Hepatocyte (in vitro differentiated cells): ENCODE measurements around the gene SLC8B1. TPM values are rescaled to one million over a fixed set of nuclear protein-coding genes. Genes with fewer than 3 reads are reported as not detected.

Source experiments
- DNase-seq: peaks from one replicate; pipeline ENCODE4 v3.0.0-alpha.2; 2016; ENCODE audit warnings: low spot score
- H2AFZ ChIP-seq: fragments of 200-600 bp; sonication (generic); 2 replicates; pipeline ENCODE4 v1.6.0; 2016; ENCODE audit warnings: antibody characterized with exemption, mild to moderate bottlenecking
- H3K27ac ChIP-seq: fragments of 200-600 bp; sonication (generic); 2 replicates; pipeline ENCODE4 v1.5.1; 2016; ENCODE audit warnings: mild to moderate bottlenecking
- H3K27me3 ChIP-seq: fragments of 200-600 bp; sonication (generic); 2 replicates; pipeline ENCODE4 v1.6.1; 2016
- H3K36me3 ChIP-seq: fragments of 200-600 bp; sonication (generic); replicated peaks from 2 replicates; pipeline ENCODE4 v1.5.1; 2016; ENCODE audit warnings: low read depth; ENCODE audit not compliant: insufficient read depth
- H3K4me1 ChIP-seq: fragments of 200-600 bp; sonication (generic); 2 replicates; pipeline ENCODE4 v1.5.1; 2016; ENCODE audit warnings: mild to moderate bottlenecking, moderate library complexity; ENCODE audit not compliant: insufficient read depth
- H3K4me2 ChIP-seq: fragments of 200-600 bp; sonication (generic); 2 replicates; pipeline ENCODE4 v1.6.0; 2016
- H3K4me3 ChIP-seq: fragments of 200-600 bp; sonication (generic); 2 replicates; pipeline ENCODE4 v1.5.1; 2016; ENCODE audit warnings: mild to moderate bottlenecking
- H3K79me2 ChIP-seq: fragments of 200-600 bp; sonication (generic); 2 replicates; pipeline ENCODE4 v1.6.0; 2017; ENCODE audit warnings: mild to moderate bottlenecking
- H3K9me2 ChIP-seq: fragments of 200-600 bp; sonication (generic); replicated peaks from 2 replicates; pipeline ENCODE4 v1.6.0; 2017; ENCODE audit warnings: mild to moderate bottlenecking; ENCODE audit not compliant: insufficient read depth
- H3K9me3 ChIP-seq: fragments of 200-600 bp; sonication (generic); 2 replicates; pipeline ENCODE4 v1.5.1; 2016; ENCODE audit warnings: low read depth, mild to moderate bottlenecking
- H4K20me1 ChIP-seq: fragments of 200-600 bp; sonication (generic); 2 replicates; pipeline ENCODE4 v1.6.0; 2016; ENCODE audit warnings: mild to moderate bottlenecking; ENCODE audit not compliant: insufficient read depth, poor library complexity, severe bottlenecking
- CTCF ChIP-seq: fragments of 200-600 bp; sonication (generic); IDR thresholded peaks from 2 replicates; pipeline ENCODE4 v1.5.1; 2016; ENCODE audit warnings: antibody characterized with exemption, mild to moderate bottlenecking; ENCODE audit not compliant: poor library complexity
- EZH2 ChIP-seq: fragments of 200-600 bp; sonication (generic); IDR thresholded peaks from 2 replicates; pipeline ENCODE4 v1.6.1; 2016; ENCODE audit warnings: antibody characterized with exemption, mild to moderate bottlenecking, borderline replicate concordance
- EZH2phosphoT487 ChIP-seq: fragments of 200-600 bp; sonication (generic); IDR thresholded peaks from one replicate; pipeline ENCODE4 v1.6.1; 2018; ENCODE audit warnings: antibody characterized with exemption, mild to moderate bottlenecking, low read depth, moderate library complexity; ENCODE audit not compliant: unreplicated experiment, severe bottlenecking
- WGBS: methylation state at CpG from one replicate; pipeline ENCODE4 v1.1.6; 2016; ENCODE audit warnings: low lambda C conversion rate; ENCODE audit errors: missing lambda C conversion rate; 5-methylcytosine and 5-hydroxymethylcytosine counted together
- polyA plus RNA-seq: library from polyadenylated mRNA; unstranded; fragments of >200 nt; fragmentation: Nextera tagmentation; extraction: Ambion mirVana; gene quantifications from 2 replicates; pipeline ENCODE4 v1.2.1, GENCODE V29; 2016
- total RNA-seq: library from RNA; depleted of rRNA; stranded (reverse); fragments of >200 nt; gene quantifications from 2 replicates; pipeline ENCODE4 v1.2.3, GENCODE V29; 2014

Gene SLC8B1
- total and polyA plus RNA-seq, 2 experiments from 2014 or later, result 15.4 to 17.9 TPM

DNA sequence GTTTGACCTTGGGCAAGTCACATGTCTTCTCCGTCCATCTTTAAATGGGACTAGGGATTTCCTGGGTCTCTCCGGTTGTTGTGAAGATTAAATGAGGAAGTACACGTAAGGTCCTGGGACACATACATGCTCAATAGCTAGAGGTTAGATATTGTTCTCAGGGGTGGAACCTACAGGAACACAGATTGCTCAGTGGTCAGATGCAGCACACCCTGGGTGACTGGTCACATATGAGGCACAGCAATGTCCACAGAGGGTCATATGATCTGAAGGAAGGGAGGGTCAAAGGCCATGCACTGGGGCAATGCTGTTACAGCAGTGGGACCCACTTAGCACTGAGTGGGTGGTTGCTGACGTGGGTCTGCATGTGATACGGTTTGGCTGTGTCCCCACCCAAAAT lies 11.4 kb upstream of the SLC8B1 start:
- H2AFZ ChIP-seq, result no peak overlapping the region
- H3K4me2 ChIP-seq, result no peak overlapping the region
- no peaks in the 10 kb centered on the region for H3K4me1 ChIP-seq
- no peaks in the 10 kb centered on the region for H3K9me3 ChIP-seq
- H3K27ac ChIP-seq, result no peak overlapping the region
- no peak for TF ChIP-seq CTCF
- TF ChIP-seq EZH2, result no peak
- TF ChIP-seq EZH2phosphoT487, result no peak
- H3K27me3 ChIP-seq, result no peaks in the 10 kb centered on the region
- 91% methylated on average over 5 of the region's 5 CpGs for WGBS
- no peak overlapping the region for H3K4me3 ChIP-seq
- no peaks in the 10 kb centered on the region for H4K20me1 ChIP-seq
- no peaks in the 10 kb centered on the region for H3K9me2 ChIP-seq
- H3K36me3 ChIP-seq, result no peaks in the 10 kb centered on the region
- H3K79me2 ChIP-seq, result no peaks in the 10 kb centered on the region
- DNase-seq, result no peak

- H3K27ac ChIP-seq, result no peak overlapping the region
- no peak overlapping the region for H3K4me3 ChIP-seq
- H4K20me1 ChIP-seq, result no peaks in the 10 kb centered on the region
- DNase-seq, result no peak
- no peaks in the 10 kb centered on the region for H3K9me3 ChIP-seq
- H3K27me3 ChIP-seq, result no peaks in the 10 kb centered on the region
- no peaks in the 10 kb centered on the region for H3K4me1 ChIP-seq
- H3K79me2 ChIP-seq, result no peaks in the 10 kb centered on the region
- 93% methylated on average over 6 of the region's 6 CpGs for WGBS
- H3K4me2 ChIP-seq, result no peak overlapping the region
- no peaks in the 10 kb centered on the region for H3K36me3 ChIP-seq
- H2AFZ ChIP-seq, result no peak overlapping the region
- H3K9me2 ChIP-seq, result no peaks in the 10 kb centered on the region
- TF ChIP-seq CTCF, result no peak
- no peak for TF ChIP-seq EZH2
- no peak for TF ChIP-seq EZH2phosphoT487
Measured at GRCh38 chr12:113345318-113345717, 10.4 kb upstream of the SLC8B1 start.

DNA sequence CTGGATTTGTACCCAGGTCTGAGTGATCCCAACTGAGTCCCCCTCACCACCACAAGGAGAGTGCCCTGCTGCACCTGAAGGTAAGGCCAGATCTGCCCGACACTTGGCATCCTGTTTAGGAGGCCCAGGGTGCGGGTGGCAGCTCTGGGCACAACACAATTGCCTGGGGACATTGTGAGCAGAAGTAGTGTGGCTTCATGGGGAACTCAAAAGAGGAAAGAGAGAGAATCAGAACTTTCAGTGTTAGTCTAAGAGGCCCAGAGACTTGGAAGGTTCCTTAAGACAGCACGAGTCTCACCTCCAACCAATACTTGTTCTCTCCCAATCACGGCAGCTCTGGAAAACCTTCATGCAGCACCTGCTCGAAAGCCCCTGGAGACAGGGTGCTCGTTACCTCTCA lies 6.6 kb upstream of the SLC8B1 start:
- no peak overlapping the region for H2AFZ ChIP-seq
- H3K4me1 ChIP-seq, result no peaks in the 10 kb centered on the region
- no peak overlapping the region for H3K4me2 ChIP-seq
- H3K27me3 ChIP-seq, result no peaks in the 10 kb centered on the region
- no peaks in the 10 kb centered on the region for H3K79me2 ChIP-seq
- WGBS, result 80% methylated on average over 6 of the region's 6 CpGs
- H3K9me3 ChIP-seq, result no peaks in the 10 kb centered on the region
- H4K20me1 ChIP-seq, result no peaks in the 10 kb centered on the region
- H3K4me3 ChIP-seq, result no peak overlapping the region
- H3K27ac ChIP-seq, result no peak overlapping the region
- no peaks in the 10 kb centered on the region for H3K36me3 ChIP-seq
- TF ChIP-seq EZH2phosphoT487, result no peak
- TF ChIP-seq EZH2, result no peak
- no peak for TF ChIP-seq CTCF
- H3K9me2 ChIP-seq, result no peaks in the 10 kb centered on the region
- no peak for DNase-seq

DNA sequence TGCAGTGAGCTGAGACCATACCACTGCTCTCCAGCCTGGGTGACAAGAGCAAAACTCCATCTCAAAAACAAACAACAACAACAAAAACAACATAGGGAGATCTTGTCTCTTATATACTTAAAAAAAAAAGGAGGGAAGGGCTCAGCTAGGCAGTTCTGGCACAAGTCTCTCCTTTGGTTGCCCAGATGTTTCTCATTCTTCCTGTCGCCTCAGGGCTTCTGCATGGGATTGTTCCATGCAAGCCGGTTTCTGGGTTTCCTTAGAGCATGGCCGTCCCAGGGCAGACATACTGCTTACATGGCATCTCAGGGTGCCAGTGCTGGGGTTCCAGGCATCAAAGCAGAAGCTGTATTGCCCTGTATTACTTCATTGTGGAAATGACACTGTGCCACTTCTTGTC lies 5.2 kb upstream of the SLC8B1 start:
- H2AFZ ChIP-seq, result no peak overlapping the region
- H3K4me2 ChIP-seq, result no peak overlapping the region
- H3K4me3 ChIP-seq, result no peak overlapping the region
- no peaks in the 10 kb centered on the region for H4K20me1 ChIP-seq
- H3K36me3 ChIP-seq, result no peaks in the 10 kb centered on the region
- no peak overlapping the region for H3K27ac ChIP-seq
- H3K27me3 ChIP-seq, result no peaks in the 10 kb centered on the region
- H3K9me3 ChIP-seq, result no peaks in the 10 kb centered on the region
- 62% methylated on average over 3 of the region's 3 CpGs for WGBS
- H3K79me2 ChIP-seq, result no peaks in the 10 kb centered on the region
- no peaks in the 10 kb centered on the region for H3K9me2 ChIP-seq
- DNase-seq, result no peak
- H3K4me1 ChIP-seq, result no peaks in the 10 kb centered on the region
- TF ChIP-seq EZH2 (no peak), EZH2phosphoT487 (no peak), CTCF (no peak)
